Fibroblast of lung (primary cell): ENCODE results near the gene TMEM209. TPM values are rescaled to one million over a fixed set of nuclear protein-coding genes. Genes with fewer than 3 reads are reported as not detected.
"Not testable (repeated sequence)": the region's sequence is repeated elsewhere in the genome, so short reads cannot be mapped to it uniquely, and the experiment has no call there.

Experiments used
- DNase-seq, 2 donors: peaks; one replicate each; pipeline versions ENCODE4 v3.0.0 to v3.0.0-alpha.2; 2010; ENCODE audit warnings: low read depth in 2 of 2
- H2AFZ ChIP-seq: 2 replicates; pipeline ENCODE4 v1.5.1; 2012; ENCODE audit warnings: low read length, control low read depth, inconsistent platforms
- H3K27ac ChIP-seq: 2 replicates; pipeline ENCODE4 v1.5.1; 2011; ENCODE audit warnings: low read length, control low read depth; ENCODE audit not compliant: insufficient read depth
- H3K27me3 ChIP-seq: 2 replicates; pipeline ENCODE4 v1.5.1; 2011; ENCODE audit warnings: mild to moderate bottlenecking, low read length; ENCODE audit not compliant: control insufficient read depth, insufficient read depth
- H3K36me3 ChIP-seq: 2 replicates; pipeline ENCODE4 v1.5.1; 2011; ENCODE audit warnings: low read length; ENCODE audit not compliant: control insufficient read depth, insufficient read depth
- H3K4me1 ChIP-seq: 2 replicates; pipeline ENCODE4 v1.5.1; 2011; ENCODE audit warnings: low read length; ENCODE audit not compliant: control insufficient read depth, insufficient read depth; ENCODE audit errors: extremely low read depth
- H3K4me2 ChIP-seq: 2 replicates; pipeline ENCODE4 v1.5.1; 2011; ENCODE audit warnings: low read length, control low read depth; ENCODE audit not compliant: insufficient read depth; ENCODE audit errors: extremely low read depth
- H3K4me3 ChIP-seq, 4 experiments: fragments of 200-600 bp in 1 of 4; sonication (generic) in 1 of 4; replicated peaks in 1 of 4; 2 replicates each; pipeline ENCODE4 v1.5.1; 2011 to 2016; ENCODE audit warnings: low read length in 4 of 4, low read depth in 3 of 4, mild to moderate bottlenecking in 3 of 4, control low read depth in 2 of 4, inconsistent platforms in 1 of 4, mixed read lengths in 1 of 4; ENCODE audit not compliant: insufficient read depth in 1 of 4; ENCODE audit errors: control extremely low read depth in 1 of 4
- H3K79me2 ChIP-seq: 2 replicates; pipeline ENCODE4 v1.5.1; 2012; ENCODE audit warnings: mild to moderate bottlenecking, low read length, inconsistent platforms; ENCODE audit not compliant: control insufficient read depth, insufficient read depth
- H3K9ac ChIP-seq: 2 replicates; pipeline ENCODE4 v1.5.1; 2011; ENCODE audit warnings: mild to moderate bottlenecking, low read length, control low read depth; ENCODE audit not compliant: insufficient read depth
- H3K9me3 ChIP-seq: 2 replicates; pipeline ENCODE4 v1.5.1; 2012; ENCODE audit warnings: low read depth, low read length; ENCODE audit not compliant: control insufficient read depth, insufficient read depth
- H4K20me1 ChIP-seq: 2 replicates; pipeline ENCODE4 v1.5.1; 2011; ENCODE audit warnings: low read length; ENCODE audit not compliant: control insufficient read depth, insufficient read depth; ENCODE audit errors: extremely low read depth
- CTCF ChIP-seq, 2 donors: IDR thresholded peaks in 1 of 2; conservative IDR thresholded peaks in 1 of 2; 1 replicate in 1 of 2; 2 replicates in 1 of 2; pipeline ENCODE4 v1.5.1; 2011 to 2012; ENCODE audit warnings: low read length in 2 of 2, control low read depth in 1 of 2, inconsistent platforms in 1 of 2, low read depth in 1 of 2, mild to moderate bottlenecking in 1 of 2
- EZH2 ChIP-seq: IDR thresholded peaks from 2 replicates; pipeline ENCODE4 v1.5.1; 2012; ENCODE audit warnings: low read length, control low read depth, mild to moderate bottlenecking; ENCODE audit errors: missing control alignments
- polyA plus RNA-seq, 2 donors: library from polyadenylated mRNA; depleted of rRNA in 1 of 2; stranded (reverse) in 1 of 2; unstranded in 1 of 2; fragments of >200 nt; gene quantifications; 2 replicates each; pipeline ENCODE4 v1.2.1, GENCODE V29; 2011 to 2012; ENCODE audit warnings: missing spikeins in 1 of 2
- total RNA-seq: library from RNA; depleted of rRNA; stranded (reverse); fragments of >200 nt; gene quantifications from 2 replicates; pipeline ENCODE4 v1.2.1, GENCODE V29; 2014

TMEM209 gene
- total and polyA plus RNA-seq, 2 donors (not counting 1 experiment from before 2014, with no cell fraction given) = 9.7 to 15.1 TPM

DNA sequence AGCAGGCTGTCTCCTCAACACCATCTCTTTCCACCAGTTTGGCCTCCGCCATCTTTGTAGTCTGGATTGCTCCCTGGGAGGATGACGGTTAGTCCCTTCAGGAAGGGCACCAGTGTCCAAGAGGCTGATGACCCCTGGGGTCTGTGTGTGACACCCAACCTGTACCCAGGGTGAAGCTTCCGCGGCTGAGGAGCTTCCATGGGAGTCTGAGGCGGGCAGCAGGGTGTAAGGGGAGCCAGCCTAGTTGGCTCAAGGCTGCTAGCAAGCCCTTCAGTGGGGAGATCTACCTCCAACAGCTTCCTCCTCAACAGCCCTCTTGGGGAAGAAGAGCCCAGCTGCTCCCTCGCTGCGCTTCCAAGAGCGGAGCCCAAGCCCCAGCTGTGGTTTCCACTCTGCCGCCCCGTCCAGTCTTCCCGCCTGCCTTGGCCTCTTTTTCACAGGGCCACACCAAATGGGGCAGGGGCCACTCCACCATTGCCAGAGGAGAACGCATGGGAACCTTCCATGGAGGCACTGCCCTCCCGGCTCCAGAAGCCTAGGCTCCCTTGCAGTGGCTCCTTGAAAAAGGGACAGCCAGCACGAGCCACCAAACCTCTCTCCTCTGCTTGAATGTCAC lies 57.4 kb downstream of the TMEM209 start:
- Histone ChIP-seq H4K20me1 (no peaks in the 10 kb centered on the region), H3K36me3 (no peaks in the 10 kb centered on the region), H3K9me3 (no peaks in the 10 kb centered on the region), H3K27me3 (no peaks in the 10 kb centered on the region), H3K27ac (no peak overlapping the region), H3K79me2 (no peaks in the 10 kb centered on the region), H3K9ac (no peak overlapping the region), H2AFZ (no peak overlapping the region), H3K4me3 (no peak overlapping the region), H3K4me1 (no peaks in the 10 kb centered on the region), H3K4me2 (no peak overlapping the region)
- TF ChIP-seq CTCF (conservative IDR thresholded peaks at IDR 0.05 in 1 of 2, IDR thresholded peaks at IDR 0.05 in 1 of 2; ENCODE audit: low read depth in 1 of 2, low read length in 2 of 2) = no peak
- TF ChIP-seq EZH2 = no peak
- no peak for DNase-seq

GRCh38 chr7:130146693-130147405 lies 58.4 kb downstream of the TMEM209 start:
- peaks cover 4% of the 10 kb centered on the region for H3K4me1 ChIP-seq
- H3K9ac ChIP-seq = no peak overlapping the region
- H3K9me3 ChIP-seq = no peaks in the 10 kb centered on the region
- no peaks in the 10 kb centered on the region for H3K27me3 ChIP-seq
- H2AFZ ChIP-seq = no peak overlapping the region
- H3K27ac ChIP-seq = no peak overlapping the region
- no peaks in the 10 kb centered on the region for H3K36me3 ChIP-seq
- no peak overlapping the region for H3K4me2 ChIP-seq
- no peaks in the 10 kb centered on the region for H4K20me1 ChIP-seq
- H3K4me3 ChIP-seq = no peak overlapping the region
- TF ChIP-seq CTCF (conservative IDR thresholded peaks at IDR 0.05 in 1 of 2, IDR thresholded peaks at IDR 0.05 in 1 of 2; ENCODE audit: low read depth in 1 of 2, low read length in 2 of 2) (no peak), EZH2 (no peak)
- no peak for DNase-seq
- H3K79me2 ChIP-seq = no peaks in the 10 kb centered on the region

- H2AFZ ChIP-seq, H4K20me1 ChIP-seq, H3K79me2 ChIP-seq, H3K9me3 ChIP-seq, DNase-seq, H3K4me3 ChIP-seq, H3K27me3 ChIP-seq, H3K9ac ChIP-seq, H3K4me2 ChIP-seq, H3K27ac ChIP-seq, H3K36me3 ChIP-seq, H3K4me1 ChIP-seq: not testable (repeated sequence)
Measured at GRCh38 chr7:130146142-130146541, 59.1 kb downstream of the TMEM209 start.
